Suprapubic skin (tissue), 3 donors: ENCODE data around the gene PLA2G4F.

Experiments used
- EP300 ChIP-seq: sonication (generic); formaldehyde crosslinking; IDR thresholded peaks from one replicate; pipeline ENCODE4 v1.6.1; 2017; ENCODE audit warnings: antibody characterized with exemption
- POLR2A ChIP-seq, 2 donors: fragments of 450-650 bp; IDR thresholded peaks; one replicate each; pipeline ENCODE4 v1.6.1; 2017; ENCODE audit warnings: antibody characterized with exemption in 2 of 2, mild to moderate bottlenecking in 2 of 2, moderate library complexity in 2 of 2
- TF ChIP-seq, protein P1 (sequence below), 2 donors: fragments of 200-600 bp in 1 of 2; fragments of 450-650 bp in 1 of 2; sonication (generic) in 1 of 2; IDR thresholded peaks; one replicate each; pipeline ENCODE4 v1.5.1; 2016 to 2019; ENCODE audit warnings: antibody characterized with exemption in 2 of 2, mild to moderate bottlenecking in 1 of 2, moderate library complexity in 1 of 2

DNA sequence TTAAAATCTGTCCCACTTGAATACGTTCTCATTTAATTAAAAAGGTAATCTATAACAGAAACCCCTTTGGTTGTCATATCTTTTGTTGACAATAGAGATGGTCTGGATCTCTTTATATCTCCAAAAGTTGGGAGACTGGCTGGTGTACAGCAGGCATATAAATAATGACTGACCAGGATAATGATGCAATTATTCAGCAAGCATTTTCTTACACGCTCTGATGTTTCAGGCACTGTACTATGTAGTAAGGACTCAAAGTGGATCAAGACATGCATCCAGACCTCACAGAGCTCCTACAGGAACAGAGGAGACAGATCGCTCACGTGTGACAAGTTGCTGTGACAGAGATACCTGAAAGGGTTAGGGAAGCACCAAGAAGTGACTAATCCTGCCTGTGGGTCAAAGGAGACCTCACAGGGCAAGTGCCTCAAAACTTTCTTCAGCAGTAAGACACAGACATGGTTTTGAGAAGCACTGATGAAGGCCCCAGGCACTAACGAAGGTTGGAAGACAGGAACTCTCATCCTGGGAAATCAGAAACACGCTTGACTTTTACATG lies 26.0 kb upstream of the PLA2G4F start:
- TF ChIP-seq POLR2A (IDR thresholded peaks at IDR 0.05) (no peak), EP300 (no peak)
- TF ChIP-seq, protein P1, sequence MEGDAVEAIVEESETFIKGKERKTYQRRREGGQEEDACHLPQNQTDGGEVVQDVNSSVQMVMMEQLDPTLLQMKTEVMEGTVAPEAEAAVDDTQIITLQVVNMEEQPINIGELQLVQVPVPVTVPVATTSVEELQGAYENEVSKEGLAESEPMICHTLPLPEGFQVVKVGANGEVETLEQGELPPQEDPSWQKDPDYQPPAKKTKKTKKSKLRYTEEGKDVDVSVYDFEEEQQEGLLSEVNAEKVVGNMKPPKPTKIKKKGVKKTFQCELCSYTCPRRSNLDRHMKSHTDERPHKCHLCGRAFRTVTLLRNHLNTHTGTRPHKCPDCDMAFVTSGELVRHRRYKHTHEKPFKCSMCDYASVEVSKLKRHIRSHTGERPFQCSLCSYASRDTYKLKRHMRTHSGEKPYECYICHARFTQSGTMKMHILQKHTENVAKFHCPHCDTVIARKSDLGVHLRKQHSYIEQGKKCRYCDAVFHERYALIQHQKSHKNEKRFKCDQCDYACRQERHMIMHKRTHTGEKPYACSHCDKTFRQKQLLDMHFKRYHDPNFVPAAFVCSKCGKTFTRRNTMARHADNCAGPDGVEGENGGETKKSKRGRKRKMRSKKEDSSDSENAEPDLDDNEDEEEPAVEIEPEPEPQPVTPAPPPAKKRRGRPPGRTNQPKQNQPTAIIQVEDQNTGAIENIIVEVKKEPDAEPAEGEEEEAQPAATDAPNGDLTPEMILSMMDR (IDR thresholded peaks at IDR 0.05): no peak
